ENCODE data around the gene KANSL1.

DNA sequence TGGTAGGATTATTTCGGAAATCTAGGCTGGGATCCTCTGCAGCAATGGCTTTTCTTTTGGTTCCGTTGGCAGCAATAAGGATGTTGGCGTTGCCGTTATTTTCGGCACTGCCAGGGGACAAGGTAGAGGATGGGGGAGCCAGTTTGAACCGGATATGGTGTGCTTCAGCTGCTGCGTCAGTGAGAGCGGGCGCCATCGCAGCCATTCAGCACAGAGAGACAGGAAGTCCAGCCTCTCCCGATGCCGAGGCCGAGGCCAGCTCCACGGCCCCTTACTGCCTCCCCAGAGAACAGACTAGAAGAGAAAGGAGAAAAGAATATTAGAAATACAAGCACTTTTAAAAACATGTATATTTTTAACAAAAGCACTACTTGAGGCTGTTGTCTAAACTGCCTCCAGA is 21.3 kb downstream of the KANSL1 start:
- TF ChIP-seq, protein P1, sequence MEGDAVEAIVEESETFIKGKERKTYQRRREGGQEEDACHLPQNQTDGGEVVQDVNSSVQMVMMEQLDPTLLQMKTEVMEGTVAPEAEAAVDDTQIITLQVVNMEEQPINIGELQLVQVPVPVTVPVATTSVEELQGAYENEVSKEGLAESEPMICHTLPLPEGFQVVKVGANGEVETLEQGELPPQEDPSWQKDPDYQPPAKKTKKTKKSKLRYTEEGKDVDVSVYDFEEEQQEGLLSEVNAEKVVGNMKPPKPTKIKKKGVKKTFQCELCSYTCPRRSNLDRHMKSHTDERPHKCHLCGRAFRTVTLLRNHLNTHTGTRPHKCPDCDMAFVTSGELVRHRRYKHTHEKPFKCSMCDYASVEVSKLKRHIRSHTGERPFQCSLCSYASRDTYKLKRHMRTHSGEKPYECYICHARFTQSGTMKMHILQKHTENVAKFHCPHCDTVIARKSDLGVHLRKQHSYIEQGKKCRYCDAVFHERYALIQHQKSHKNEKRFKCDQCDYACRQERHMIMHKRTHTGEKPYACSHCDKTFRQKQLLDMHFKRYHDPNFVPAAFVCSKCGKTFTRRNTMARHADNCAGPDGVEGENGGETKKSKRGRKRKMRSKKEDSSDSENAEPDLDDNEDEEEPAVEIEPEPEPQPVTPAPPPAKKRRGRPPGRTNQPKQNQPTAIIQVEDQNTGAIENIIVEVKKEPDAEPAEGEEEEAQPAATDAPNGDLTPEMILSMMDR (IDR thresholded peaks at IDR 0.05; ENCODE audit: low read depth, low read length), result no peak
- TF ChIP-seq POLR2A (IDR thresholded peaks at IDR 0.05; ENCODE audit: extremely low read depth, insufficient read length) (no peak), MYC (IDR thresholded peaks at IDR 0.05; ENCODE audit: low read depth, low read length) (no peak)

Measured in NB4 (cell line).